ENCODE measurements around the gene TNRC6B.
"Not testable (repeated sequence)": the region's sequence is repeated elsewhere in the genome, so short reads cannot be mapped to it uniquely, and the experiment has no call there.

Gene TNRC6B

DNA sequence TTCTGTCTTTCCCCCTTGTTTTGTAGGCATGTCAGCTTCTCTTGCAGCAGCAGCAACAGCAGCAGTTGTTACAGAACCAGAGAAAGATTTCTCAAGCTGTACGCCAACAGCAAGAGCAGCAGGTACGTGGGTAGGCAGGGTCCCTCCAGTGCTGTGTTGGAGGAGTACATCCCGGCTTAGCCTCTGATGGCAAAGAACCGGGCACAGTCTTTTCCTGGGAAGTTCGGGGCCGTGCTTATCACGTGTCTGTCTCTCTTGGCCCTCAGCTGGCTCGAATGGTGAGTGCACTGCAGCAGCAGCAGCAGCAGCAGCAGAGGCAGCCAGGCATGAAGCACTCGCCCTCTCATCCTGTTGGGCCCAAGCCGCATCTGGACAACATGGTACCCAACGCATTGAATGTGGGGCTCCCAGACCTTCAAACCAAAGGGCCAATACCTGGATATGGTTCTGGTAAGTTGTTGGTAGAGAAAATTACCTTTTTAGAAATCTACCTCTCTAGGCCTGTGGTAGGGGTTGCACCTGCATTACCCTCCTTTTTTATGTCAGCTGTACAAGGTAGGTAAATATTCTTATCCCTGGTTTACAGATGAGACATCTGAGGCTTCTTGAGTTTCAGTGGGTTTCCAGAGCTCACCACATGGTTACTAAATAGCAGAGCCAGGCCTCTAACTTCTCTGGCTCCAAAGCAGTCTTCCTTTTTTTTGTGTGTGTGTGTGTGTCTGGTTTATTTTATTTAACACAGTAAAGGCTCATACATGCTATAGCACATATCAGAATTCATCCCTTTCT lies 123.4 kb downstream of the TNRC6B start:
- H3K36me3 ChIP-seq: peaks cover 75 to 100% (median 88%) of the 10 kb centered on the region in 11 experiments
- H3K4me1 ChIP-seq: no peaks in the 10 kb centered on the region
- TF ChIP-seq Cebpa-rat (IDR thresholded peaks at IDR 0.05): no peak
- H4K20me1 ChIP-seq: peaks cover 0 to 5% (median 0%) of the 10 kb centered on the region in 11 experiments; a peak in 2 of 22 replicates
- H3K9ac ChIP-seq: no peak overlapping the region
- no peaks in the 10 kb centered on the region for H3K27me3 ChIP-seq
- no peaks in the 10 kb centered on the region; a peak in 1 of 22 replicates for H3K9me3 ChIP-seq (replicated peaks in 1 of 11)
- H3K27ac ChIP-seq: no peak overlapping the region
- H3K4me3 ChIP-seq: no peak overlapping the region
- no peak overlapping the region for H3K4me2 ChIP-seq

DNA sequence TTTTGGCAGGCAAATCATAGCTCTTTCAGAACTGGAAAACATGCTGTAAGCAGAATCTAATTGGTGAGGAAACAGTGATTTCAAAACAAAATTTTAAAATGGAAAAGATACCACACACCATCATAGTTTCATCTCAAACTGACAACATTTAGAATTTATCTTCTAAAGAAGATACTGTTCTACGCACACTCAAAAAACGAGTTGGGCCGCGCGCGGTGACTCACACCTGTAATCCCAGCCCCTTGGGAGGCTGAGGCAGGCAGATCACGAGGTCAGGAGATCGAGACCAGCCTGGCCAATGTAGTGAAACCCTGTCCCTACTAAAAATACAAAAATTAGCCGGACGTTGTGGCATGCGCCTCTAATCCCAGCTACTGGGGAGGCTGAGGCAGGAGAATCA lies 124.4 kb downstream of the TNRC6B start:
- Histone ChIP-seq H3K9ac (no peak overlapping the region), H3K4me2 (no peak overlapping the region), H3K27me3 (no peaks in the 10 kb centered on the region), H3K36me3 (peaks cover 73 to 100% (median 88%) of the 10 kb centered on the region in 11 experiments), H4K20me1 (peaks cover 0 to 5% (median 0%) of the 10 kb centered on the region in 11 experiments; a peak in 2 of 22 replicates), H3K4me1 (no peaks in the 10 kb centered on the region), H3K4me3 (no peak overlapping the region), H3K9me3 (replicated peaks in 1 of 11) (no peaks in the 10 kb centered on the region; a peak in 1 of 22 replicates), H3K27ac (no peak overlapping the region)
- TF ChIP-seq Cebpa-rat (IDR thresholded peaks at IDR 0.05): no peak

DNA sequence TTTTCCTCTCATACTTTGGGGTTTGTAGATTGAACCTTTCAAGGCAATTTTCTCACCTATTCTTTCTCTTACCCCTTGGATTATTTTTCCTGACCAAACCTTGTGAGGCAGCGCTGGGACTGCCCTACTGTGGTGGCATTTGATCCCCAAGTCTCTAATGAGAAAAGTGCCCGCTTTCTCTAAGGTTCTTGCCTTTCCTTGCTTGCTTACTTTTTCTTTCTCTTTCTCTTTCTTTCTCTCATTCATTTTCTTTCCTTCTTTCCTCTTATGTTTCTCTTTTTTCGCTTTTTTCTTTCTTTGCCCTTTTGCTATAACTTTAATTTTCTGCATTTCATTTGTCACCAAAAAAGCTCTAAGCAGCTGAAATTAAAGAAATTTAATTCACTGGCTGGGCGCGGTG lies 127.9 kb downstream of the TNRC6B start:
- no peaks in the 10 kb centered on the region for H3K4me1 ChIP-seq
- H3K36me3 ChIP-seq: peaks cover 83 to 100% (median 96%) of the 10 kb centered on the region in 11 experiments
- H3K4me3 ChIP-seq: no peak overlapping the region
- no peak overlapping the region for H3K9ac ChIP-seq
- H4K20me1 ChIP-seq: no peaks in the 10 kb centered on the region; a peak in 2 of 22 replicates
- no peaks in the 10 kb centered on the region; a peak in 1 of 22 replicates for H3K9me3 ChIP-seq (replicated peaks in 1 of 11)
- H3K4me2 ChIP-seq: no peak overlapping the region
- no peak for TF ChIP-seq Cebpa-rat (IDR thresholded peaks at IDR 0.05)
- no peaks in the 10 kb centered on the region for H3K27me3 ChIP-seq
- H3K27ac ChIP-seq: no peak overlapping the region

DNA sequence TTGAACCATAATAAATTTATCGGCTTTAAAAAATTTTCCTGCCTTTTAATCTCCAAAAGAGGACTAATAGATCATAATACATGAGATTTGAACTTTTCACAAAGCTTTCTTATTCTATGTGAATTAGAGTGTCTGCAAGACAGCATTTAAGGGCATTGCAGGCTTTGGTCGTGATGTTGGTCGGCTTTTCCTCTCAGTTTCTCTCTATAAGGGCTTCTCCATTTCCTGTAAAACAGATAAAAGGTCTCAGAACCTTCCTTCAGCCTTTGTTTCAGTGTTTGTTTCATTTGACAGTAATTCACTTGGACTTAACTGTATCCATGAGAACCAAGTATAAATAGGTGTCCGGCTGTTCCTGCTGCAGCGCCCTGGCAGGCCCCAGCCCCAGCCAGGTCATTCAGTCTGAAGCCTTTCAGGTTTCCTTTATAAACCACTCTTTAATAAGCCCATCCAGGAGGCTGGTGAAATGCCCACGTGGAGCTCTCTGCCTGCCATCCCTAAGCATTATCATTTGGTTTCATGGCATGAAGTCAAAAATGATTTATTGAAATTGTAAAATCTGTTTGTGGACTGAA lies 131.4 kb downstream of the TNRC6B start:
- peaks cover 9 to 23% (median 16%) of the 10 kb centered on the region in 10 experiments for H3K4me1 ChIP-seq
- H3K27ac ChIP-seq: no peak overlapping the region
- H4K20me1 ChIP-seq: peaks cover 0 to 9% (median 0%) of the 10 kb centered on the region in 11 experiments; a peak in 2 of 22 replicates
- peaks cover 91 to 100% (median 98%) of the 10 kb centered on the region in 11 experiments for H3K36me3 ChIP-seq
- TF ChIP-seq Cebpa-rat (IDR thresholded peaks at IDR 0.05): no peak
- no peak overlapping the region for H3K4me2 ChIP-seq
- H3K9ac ChIP-seq: no peak overlapping the region
- no peaks in the 10 kb centered on the region for H3K9me3 ChIP-seq (replicated peaks in 1 of 11)
- no peaks in the 10 kb centered on the region for H3K27me3 ChIP-seq
- no peak overlapping the region for H3K4me3 ChIP-seq

DNA sequence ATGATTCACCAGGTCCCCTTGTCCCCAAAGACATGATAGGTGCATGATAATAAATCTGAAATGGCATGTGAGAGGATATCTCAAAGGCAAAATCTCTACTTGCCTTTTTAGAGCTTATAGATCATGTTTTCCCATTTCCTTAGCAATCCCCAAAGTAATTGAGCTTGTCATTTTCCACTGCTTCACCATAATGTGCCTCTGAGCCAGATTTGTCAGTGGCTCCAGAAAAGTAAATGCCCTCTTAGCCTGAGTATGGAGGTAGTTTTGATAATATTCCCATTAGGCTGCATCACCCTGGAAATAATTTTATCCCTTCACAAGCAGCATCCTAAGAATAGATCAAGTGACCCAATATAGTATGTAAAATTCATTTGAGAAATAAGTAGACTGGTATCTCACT lies 131.9 kb downstream of the TNRC6B start:
- Histone ChIP-seq H3K9ac (no peak overlapping the region), H3K27ac (no peak overlapping the region), H3K4me1 (peaks cover 15 to 28% (median 21%) of the 10 kb centered on the region in 10 experiments), H3K36me3 (peaks cover 92 to 100% (median 99%) of the 10 kb centered on the region in 11 experiments), H3K4me3 (no peak overlapping the region), H3K4me2 (no peak overlapping the region), H3K27me3 (no peaks in the 10 kb centered on the region), H3K9me3 (replicated peaks in 1 of 11) (no peaks in the 10 kb centered on the region), H4K20me1 (peaks cover 0 to 9% (median 0%) of the 10 kb centered on the region in 11 experiments; a peak in 2 of 22 replicates)
- TF ChIP-seq Cebpa-rat (IDR thresholded peaks at IDR 0.05): no peak

DNA sequence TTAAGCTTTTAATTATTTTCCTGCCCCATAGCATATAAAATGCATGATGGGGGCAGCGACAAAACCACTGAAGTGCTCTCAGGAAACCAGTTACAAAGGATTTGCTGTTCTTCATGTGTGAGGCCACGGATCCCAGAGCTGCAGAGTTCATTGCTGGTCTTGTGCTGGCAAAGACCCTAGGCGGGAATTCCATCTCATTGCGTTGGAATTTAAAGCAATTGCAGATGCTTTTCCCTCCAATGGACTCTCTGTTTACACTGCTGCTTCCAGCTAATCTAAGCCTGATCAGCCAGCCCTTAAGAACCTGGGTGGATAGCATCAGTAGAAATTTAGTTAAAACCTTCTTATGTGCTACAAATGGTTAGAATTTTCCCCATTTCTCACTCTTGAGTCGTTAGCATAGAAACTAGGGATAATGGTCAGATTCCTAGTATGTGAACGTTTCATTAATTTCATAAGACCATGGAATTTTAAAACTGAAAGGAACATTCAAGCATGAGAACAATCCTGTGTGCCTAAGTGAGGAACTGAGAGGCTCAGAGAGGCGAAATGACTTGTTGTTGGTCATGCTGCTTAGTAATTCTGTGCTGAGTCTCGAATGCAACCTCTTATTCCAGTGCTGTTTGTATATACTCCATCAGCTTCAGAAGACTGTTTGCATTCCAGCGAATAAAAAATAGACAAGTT lies 132.5 kb downstream of the TNRC6B start:
- Histone ChIP-seq H3K4me2 (no peak overlapping the region), H3K27ac (no peak overlapping the region), H3K4me3 (no peak overlapping the region), H3K36me3 (peaks cover 87 to 100% (median 97%) of the 10 kb centered on the region in 11 experiments), H3K9ac (no peak overlapping the region), H3K9me3 (replicated peaks in 1 of 11) (no peaks in the 10 kb centered on the region), H4K20me1 (peaks cover 0 to 9% (median 0%) of the 10 kb centered on the region in 11 experiments; a peak in 2 of 22 replicates), H3K27me3 (no peaks in the 10 kb centered on the region), H3K4me1 (peaks cover 20 to 34% (median 26%) of the 10 kb centered on the region in 10 experiments)
- TF ChIP-seq Cebpa-rat (IDR thresholded peaks at IDR 0.05): no peak

DNA sequence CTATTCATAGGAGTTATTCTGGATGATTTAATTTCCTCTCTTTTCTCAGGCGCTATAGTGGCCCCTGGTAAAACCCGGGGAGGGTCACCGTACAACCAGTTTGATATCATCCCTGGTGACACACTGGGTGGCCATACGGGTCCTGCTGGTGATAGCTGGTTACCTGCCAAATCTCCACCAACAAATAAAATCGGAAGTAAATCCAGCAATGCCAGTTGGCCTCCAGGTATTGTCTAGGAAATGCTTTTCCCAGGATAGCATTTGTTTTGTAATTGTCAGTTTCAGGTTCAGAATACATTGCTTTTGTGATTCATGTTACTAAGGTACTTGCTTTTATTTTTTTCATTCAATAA lies 133.0 kb downstream of the TNRC6B start:
- H3K4me3 ChIP-seq: no peak overlapping the region
- no peaks in the 10 kb centered on the region for H3K9me3 ChIP-seq (replicated peaks in 1 of 11)
- H3K27me3 ChIP-seq: no peaks in the 10 kb centered on the region
- no peak for TF ChIP-seq Cebpa-rat (IDR thresholded peaks at IDR 0.05)
- H3K36me3 ChIP-seq: peaks cover 86 to 100% (median 97%) of the 10 kb centered on the region in 11 experiments
- H4K20me1 ChIP-seq: peaks cover 0 to 9% (median 0%) of the 10 kb centered on the region in 11 experiments; a peak in 2 of 22 replicates
- no peak overlapping the region for H3K9ac ChIP-seq
- peaks cover 20 to 36% (median 29%) of the 10 kb centered on the region in 10 experiments for H3K4me1 ChIP-seq
- no peak overlapping the region for H3K4me2 ChIP-seq
- H3K27ac ChIP-seq: no peak overlapping the region

DNA sequence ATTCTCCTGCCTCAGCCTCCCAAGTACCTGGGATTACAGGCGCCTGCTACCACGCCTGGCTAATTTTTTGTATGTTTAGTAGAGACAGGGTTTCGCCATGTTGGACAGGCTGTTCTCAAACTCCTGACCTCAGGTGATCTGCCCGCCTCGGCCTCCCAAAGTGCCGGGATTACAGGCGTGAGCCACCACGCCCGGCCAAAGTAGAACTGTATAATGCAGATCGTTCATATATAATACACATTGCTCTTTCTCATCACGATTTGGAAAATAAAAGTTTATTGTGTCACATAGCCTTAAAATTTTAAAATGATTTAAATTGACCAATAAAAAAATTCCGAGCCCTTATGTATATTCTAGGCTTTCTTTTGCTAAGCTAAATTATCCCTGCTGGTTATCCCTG lies 133.9 kb downstream of the TNRC6B start:
- H3K27ac ChIP-seq; H4K20me1 ChIP-seq; H3K4me3 ChIP-seq; H3K9ac ChIP-seq; H3K27me3 ChIP-seq; H3K4me2 ChIP-seq; H3K9me3 ChIP-seq (replicated peaks in 1 of 11): not testable (repeated sequence)
- Histone ChIP-seq H3K36me3 (peaks cover 85 to 100% (median 98%) of the 10 kb centered on the region in 11 experiments), H3K4me1 (peaks cover 20 to 42% (median 36%) of the 10 kb centered on the region in 10 experiments)

DNA sequence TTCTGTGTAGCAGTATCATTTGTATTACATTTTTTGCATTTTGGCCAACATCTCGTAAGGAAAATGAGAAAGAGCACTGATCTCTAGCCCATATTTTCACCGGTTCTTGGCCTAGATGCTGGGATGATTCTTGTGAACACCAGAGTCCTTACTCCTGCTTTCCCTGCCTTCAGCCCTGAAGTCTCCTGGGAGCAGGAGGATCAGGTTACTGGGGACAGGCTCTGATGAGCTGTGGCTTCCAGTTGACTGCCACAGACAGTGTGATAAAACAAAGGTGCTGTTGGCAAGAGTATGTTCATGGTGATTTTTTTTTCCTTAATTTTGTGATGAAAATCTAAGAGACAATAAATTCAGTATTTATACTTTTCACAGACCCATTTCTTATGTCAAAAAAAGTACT lies 134.3 kb downstream of the TNRC6B start:
- peaks cover 85 to 100% (median 98%) of the 10 kb centered on the region in 11 experiments for H3K36me3 ChIP-seq
- H4K20me1 ChIP-seq: peaks cover 0 to 9% (median 0%) of the 10 kb centered on the region in 11 experiments; a peak in 2 of 22 replicates
- peaks cover 20 to 42% (median 36%) of the 10 kb centered on the region in 10 experiments for H3K4me1 ChIP-seq
- no peak for TF ChIP-seq Cebpa-rat (IDR thresholded peaks at IDR 0.05)
- H3K4me3 ChIP-seq: no peak overlapping the region
- H3K27ac ChIP-seq: no peak overlapping the region
- H3K9me3 ChIP-seq (replicated peaks in 1 of 11): no peaks in the 10 kb centered on the region
- H3K4me2 ChIP-seq: no peak overlapping the region
- H3K27me3 ChIP-seq: no peaks in the 10 kb centered on the region
- H3K9ac ChIP-seq: no peak overlapping the region

Measured in BLaER1 treated with 17β-estradiol and CSF1 and Interleukin-3, amounts not matched to agents 10 nM and 100 nM (cell line).